Skeletal muscle tissue (tissue), 4 donors: Measurements from ENCODE around the gene SNX30. TPM values are rescaled to one million over a fixed set of nuclear protein-coding genes. Genes with fewer than 3 reads are reported as not detected.

Source experiments
- H3K27ac ChIP-seq: one replicate; pipeline ENCODE4 v1.7.0; 2013; ENCODE audit warnings: mild to moderate bottlenecking, low read depth, low read length, inconsistent platforms
- H3K27me3 ChIP-seq, 3 donors: one replicate each; pipeline ENCODE4 v1.7.0; 2013; ENCODE audit warnings: low read length in 3 of 3; ENCODE audit not compliant: control insufficient read depth in 3 of 3, insufficient read depth in 3 of 3
- H3K36me3 ChIP-seq, 3 donors: one replicate each; pipeline ENCODE4 v1.7.0; 2013; ENCODE audit warnings: low read length in 3 of 3; ENCODE audit not compliant: control insufficient read depth in 3 of 3, insufficient read depth in 3 of 3
- H3K4me1 ChIP-seq, 3 donors: one replicate each; pipeline ENCODE4 v1.7.0; 2013; ENCODE audit warnings: low read length in 3 of 3, mild to moderate bottlenecking in 3 of 3; ENCODE audit not compliant: control insufficient read depth in 3 of 3, insufficient read depth in 3 of 3
- H3K4me3 ChIP-seq, 3 donors: one replicate each; pipeline ENCODE4 v1.7.0; 2013; ENCODE audit warnings: low read length in 3 of 3
- H3K9ac ChIP-seq, 3 donors: one replicate each; pipeline ENCODE4 v1.7.0; 2013; ENCODE audit warnings: low read length in 3 of 3, mild to moderate bottlenecking in 3 of 3, moderate library complexity in 2 of 3, low read depth in 1 of 3
- H3K9me3 ChIP-seq, 3 donors: one replicate each; pipeline ENCODE4 v1.7.0; 2013; ENCODE audit warnings: low read length in 3 of 3; ENCODE audit not compliant: control insufficient read depth in 3 of 3
- total RNA-seq: library from RNA; depleted of rRNA; stranded (reverse); fragments of >200 nt; gene quantifications from one replicate; pipeline ENCODE4 v1.2.3, GENCODE V29; 2014
- donor health status: Osteomylitis.

Gene SNX30
- total RNA-seq, 1 donor from 2014 or later = 8.9 TPM

GRCh38 chr9:112777914-112778313 is 27.4 kb downstream of the SNX30 start:
- Histone ChIP-seq H3K9ac (no peak overlapping the region), H3K9me3 (no peaks in the 10 kb centered on the region), H3K27ac (no peak overlapping the region), H3K27me3 (no peaks in the 10 kb centered on the region), H3K36me3 (no peaks in the 10 kb centered on the region), H3K4me3 (no peak overlapping the region), H3K4me1 (no peaks in the 10 kb centered on the region)

GRCh38 chr9:112780450-112781036 is 30.0 kb downstream of the SNX30 start:
- no peak overlapping the region for H3K9ac ChIP-seq
- H3K4me1 ChIP-seq = peaks cover 0 to 14% (median 3%) of the 10 kb centered on the region in 3 donors
- no peak overlapping the region for H3K27ac ChIP-seq
- no peaks in the 10 kb centered on the region for H3K9me3 ChIP-seq
- H3K4me3 ChIP-seq = no peak overlapping the region
- H3K27me3 ChIP-seq = no peaks in the 10 kb centered on the region
- no peaks in the 10 kb centered on the region for H3K36me3 ChIP-seq

- Histone ChIP-seq H3K9me3 (no peaks in the 10 kb centered on the region), H3K36me3 (no peaks in the 10 kb centered on the region), H3K4me1 (peaks cover 0 to 19% (median 3%) of the 10 kb centered on the region in 3 donors), H3K27me3 (no peaks in the 10 kb centered on the region), H3K27ac (no peak overlapping the region), H3K9ac (no peak overlapping the region), H3K4me3 (no peak overlapping the region)
Observed at GRCh38 chr9:112782218-112782617, 31.7 kb downstream of the SNX30 start.

GRCh38 chr9:112783551-112783954 is 33.0 kb downstream of the SNX30 start:
- H3K27me3 ChIP-seq = no peaks in the 10 kb centered on the region
- H3K36me3 ChIP-seq = no peaks in the 10 kb centered on the region
- peaks cover 0 to 20% (median 3%) of the 10 kb centered on the region in 3 donors for H3K4me1 ChIP-seq

GRCh38 chr9:112784020-112784785 is 33.6 kb downstream of the SNX30 start:
- no peak overlapping the region for H3K27ac ChIP-seq
- H3K9me3 ChIP-seq = no peaks in the 10 kb centered on the region
- H3K4me1 ChIP-seq = peaks cover 0 to 25% (median 3%) of the 10 kb centered on the region in 3 donors
- no peak overlapping the region for H3K4me3 ChIP-seq
- H3K27me3 ChIP-seq = no peaks in the 10 kb centered on the region
- H3K9ac ChIP-seq = no peak overlapping the region
- no peaks in the 10 kb centered on the region for H3K36me3 ChIP-seq

More at GRCh38 chr9:112783551-112783954, 33.0 kb downstream of the SNX30 start:
- Histone ChIP-seq H3K9ac (no peak overlapping the region), H3K4me3 (no peak overlapping the region), H3K9me3 (no peaks in the 10 kb centered on the region), H3K27ac (no peak overlapping the region)

- Histone ChIP-seq H3K4me1 (peaks cover 0 to 29% (median 7%) of the 10 kb centered on the region in 3 donors), H3K27me3 (no peaks in the 10 kb centered on the region), H3K9ac (no peak overlapping the region), H3K9me3 (no peaks in the 10 kb centered on the region), H3K27ac (no peak overlapping the region), H3K36me3 (no peaks in the 10 kb centered on the region), H3K4me3 (no peak overlapping the region)
Observed at GRCh38 chr9:112785986-112786385, 35.4 kb downstream of the SNX30 start.

GRCh38 chr9:112786829-112787520 is 36.4 kb downstream of the SNX30 start:
- no peak overlapping the region for H3K27ac ChIP-seq
- H3K36me3 ChIP-seq = no peaks in the 10 kb centered on the region
- H3K9ac ChIP-seq = no peak overlapping the region
- H3K9me3 ChIP-seq = no peaks in the 10 kb centered on the region
- H3K4me1 ChIP-seq = peaks cover 0 to 29% (median 7%) of the 10 kb centered on the region in 3 donors
- H3K4me3 ChIP-seq = no peak overlapping the region
- H3K27me3 ChIP-seq = no peaks in the 10 kb centered on the region

GRCh38 chr9:112787978-112788377 is 37.4 kb downstream of the SNX30 start:
- H3K36me3 ChIP-seq = no peaks in the 10 kb centered on the region
- no peak overlapping the region for H3K4me3 ChIP-seq
- no peak overlapping the region for H3K9ac ChIP-seq
- no peaks in the 10 kb centered on the region for H3K27me3 ChIP-seq
- peaks cover 0 to 30% (median 7%) of the 10 kb centered on the region in 3 donors for H3K4me1 ChIP-seq
- no peaks in the 10 kb centered on the region for H3K9me3 ChIP-seq
- H3K27ac ChIP-seq = no peak overlapping the region

GRCh38 chr9:112789473-112789872 is 38.9 kb downstream of the SNX30 start:
- no peaks in the 10 kb centered on the region for H3K36me3 ChIP-seq
- H3K9me3 ChIP-seq = no peaks in the 10 kb centered on the region
- H3K4me1 ChIP-seq = peaks cover 0 to 21% (median 7%) of the 10 kb centered on the region in 3 donors
- H3K9ac ChIP-seq = no peak overlapping the region
- no peak overlapping the region for H3K4me3 ChIP-seq
- no peaks in the 10 kb centered on the region for H3K27me3 ChIP-seq
- H3K27ac ChIP-seq = no peak overlapping the region
